Measurements from ENCODE around the gene E4F1.

Gene E4F1

DNA sequence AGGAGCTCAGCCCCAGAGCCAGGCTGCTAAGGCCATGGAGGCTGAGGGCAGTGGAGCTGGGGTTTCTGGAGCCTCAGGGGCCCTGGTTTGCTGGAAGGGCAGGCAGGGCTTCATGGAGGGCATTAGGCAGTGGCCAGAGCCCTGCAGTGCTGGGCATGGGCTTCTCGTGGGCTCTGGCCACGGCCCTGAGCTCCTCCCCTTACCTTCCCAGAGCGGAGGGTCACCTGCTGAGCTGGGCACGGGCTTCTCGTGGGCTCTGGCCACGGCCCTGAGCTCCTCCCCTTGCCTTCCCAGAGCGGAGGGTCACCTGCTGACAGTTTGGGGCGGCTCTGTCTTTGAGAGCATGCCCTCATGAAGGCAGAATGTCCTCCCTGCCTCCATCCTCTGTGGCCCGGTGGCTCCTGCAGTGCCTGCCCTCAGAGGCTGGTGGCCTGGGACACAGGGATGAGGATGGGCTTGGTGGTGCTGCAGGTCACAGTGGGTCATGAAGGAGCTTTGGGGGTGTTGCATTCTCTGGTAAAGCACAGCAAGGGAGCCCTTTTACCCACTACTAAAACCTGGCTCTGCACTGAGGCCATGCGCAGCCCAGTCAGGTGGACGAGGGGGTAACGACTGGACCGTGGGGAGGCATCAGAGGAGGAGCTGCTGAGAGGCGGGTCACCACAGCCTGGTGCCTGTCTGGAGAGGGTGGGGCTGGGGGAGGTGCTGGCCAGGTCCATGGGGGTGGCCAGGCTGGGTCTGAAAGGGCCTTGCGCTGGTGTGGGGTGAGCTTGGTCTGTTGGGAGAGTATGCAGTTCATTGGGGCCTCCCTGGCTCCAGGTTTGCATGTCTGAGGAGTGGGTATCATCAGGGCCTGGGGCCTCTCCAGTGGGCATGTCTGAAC is 47.4 kb downstream of the E4F1 start:
- Histone ChIP-seq H3K36me3 (ENCODE audit: control insufficient read depth, insufficient read depth, low read length) (no peaks in the 10 kb centered on the region), H3K27me3 (ENCODE audit: control insufficient read depth, insufficient read depth, low read length) (no peaks in the 10 kb centered on the region), H3K27ac (ENCODE audit: low read depth, low read length) (no peak overlapping the region), H3K4me3 (ENCODE audit: low read length) (no peak overlapping the region), H3K9ac (ENCODE audit: low read length) (no peak overlapping the region), H3K4me1 (ENCODE audit: control insufficient read depth, insufficient read depth, low read length) (peaks cover 14% of the 10 kb centered on the region)

DNA sequence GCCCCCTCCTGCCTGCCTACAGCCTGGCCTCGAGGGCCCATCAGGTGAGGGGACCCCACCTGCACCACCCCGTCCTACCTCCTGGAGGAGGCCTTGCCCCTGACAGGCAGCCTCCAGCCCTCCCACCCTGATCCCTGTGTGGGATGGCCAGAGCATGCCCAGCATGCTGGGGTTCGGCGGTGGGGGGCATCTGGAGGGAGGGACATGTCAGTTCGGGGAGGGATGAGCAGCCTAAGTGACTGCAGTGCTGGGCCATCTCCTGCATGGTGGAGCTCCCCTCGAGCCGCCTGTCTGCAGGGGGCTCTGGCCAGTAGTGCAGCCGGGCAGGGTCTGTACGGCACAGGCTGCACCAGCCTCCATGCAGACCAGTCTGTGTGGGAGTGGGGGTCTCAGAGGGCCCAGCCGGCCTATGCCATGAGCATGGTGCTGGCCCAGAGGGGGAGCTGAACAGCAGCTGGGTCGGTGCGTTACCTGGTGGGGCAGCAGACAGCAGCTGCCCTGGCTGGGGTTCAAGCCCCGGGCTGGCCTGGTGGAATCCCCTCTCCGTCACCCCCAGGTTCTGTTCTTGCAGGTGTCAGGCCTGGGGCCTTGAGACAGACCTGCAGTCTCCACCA is 48.6 kb downstream of the E4F1 start:
- Histone ChIP-seq H3K36me3 (ENCODE audit: control insufficient read depth, insufficient read depth, low read length) (no peaks in the 10 kb centered on the region), H3K9ac (ENCODE audit: low read length) (no peak overlapping the region), H3K4me3 (ENCODE audit: low read length) (no peak overlapping the region), H3K27me3 (ENCODE audit: control insufficient read depth, insufficient read depth, low read length) (no peaks in the 10 kb centered on the region), H3K27ac (ENCODE audit: low read depth, low read length) (no peak overlapping the region), H3K4me1 (ENCODE audit: control insufficient read depth, insufficient read depth, low read length) (peaks cover 10% of the 10 kb centered on the region)

DNA sequence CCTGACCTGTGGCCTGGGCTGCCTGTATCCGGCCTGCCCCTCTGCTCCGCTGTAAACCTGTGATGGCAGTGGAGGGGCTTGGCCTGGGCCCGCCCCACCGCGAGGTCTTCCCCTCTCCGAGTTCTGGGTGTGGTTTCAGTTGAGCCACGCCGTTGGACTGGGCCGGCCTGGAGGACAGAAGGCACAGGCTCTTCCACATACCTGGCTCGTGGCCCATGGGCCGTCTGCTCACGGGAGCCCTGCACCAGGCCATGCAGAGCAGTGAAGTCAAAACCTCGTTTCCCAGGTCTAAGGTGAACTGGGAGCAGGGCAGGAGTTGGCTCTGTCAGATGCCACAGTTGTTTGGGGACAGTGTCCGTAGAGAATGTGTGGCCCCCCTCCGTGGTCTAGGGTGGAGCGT is 50.1 kb downstream of the E4F1 start:
- H3K4me3 ChIP-seq (ENCODE audit: low read length), result no peak overlapping the region
- peaks cover 10% of the 10 kb centered on the region for H3K4me1 ChIP-seq (ENCODE audit: control insufficient read depth, insufficient read depth, low read length)
- H3K27ac ChIP-seq (ENCODE audit: low read depth, low read length), result no peak overlapping the region
- no peaks in the 10 kb centered on the region for H3K27me3 ChIP-seq (ENCODE audit: control insufficient read depth, insufficient read depth, low read length)
- no peak overlapping the region for H3K9ac ChIP-seq (ENCODE audit: low read length)
- no peaks in the 10 kb centered on the region for H3K36me3 ChIP-seq (ENCODE audit: control insufficient read depth, insufficient read depth, low read length)

DNA sequence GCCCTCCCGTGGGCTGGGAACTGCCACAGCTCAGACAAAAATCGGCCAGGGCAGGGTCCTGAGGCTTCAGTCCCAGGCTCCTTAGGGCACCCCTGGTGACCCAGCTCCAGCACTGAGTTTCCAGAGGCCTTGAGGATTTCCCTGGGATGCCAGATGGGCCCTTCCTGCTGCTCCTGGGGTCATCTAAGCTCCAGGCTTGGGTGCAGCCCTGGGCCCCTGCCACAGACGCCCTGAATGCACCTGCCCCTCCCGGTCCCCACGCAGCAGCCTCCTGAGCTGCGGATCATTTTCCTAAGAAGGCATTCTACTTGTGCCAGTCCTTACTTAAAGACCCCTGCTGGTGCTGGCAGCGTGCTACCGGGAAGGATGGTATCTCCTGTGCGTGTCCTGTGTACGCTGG is 50.5 kb downstream of the E4F1 start:
- no peak overlapping the region for H3K9ac ChIP-seq (ENCODE audit: low read length)
- H3K4me3 ChIP-seq (ENCODE audit: low read length), result no peak overlapping the region
- H3K36me3 ChIP-seq (ENCODE audit: control insufficient read depth, insufficient read depth, low read length), result no peaks in the 10 kb centered on the region
- peaks cover 9% of the 10 kb centered on the region for H3K4me1 ChIP-seq (ENCODE audit: control insufficient read depth, insufficient read depth, low read length)
- no peak overlapping the region for H3K27ac ChIP-seq (ENCODE audit: low read depth, low read length)
- H3K27me3 ChIP-seq (ENCODE audit: control insufficient read depth, insufficient read depth, low read length), result no peaks in the 10 kb centered on the region

GRCh38 chr16:2275476-2276367 is 52.3 kb downstream of the E4F1 start:
- H3K27ac ChIP-seq (ENCODE audit: low read depth, low read length), result no peak overlapping the region
- H3K27me3 ChIP-seq (ENCODE audit: control insufficient read depth, insufficient read depth, low read length), result no peaks in the 10 kb centered on the region
- no peaks in the 10 kb centered on the region for H3K36me3 ChIP-seq (ENCODE audit: control insufficient read depth, insufficient read depth, low read length)
- H3K4me1 ChIP-seq (ENCODE audit: control insufficient read depth, insufficient read depth, low read length), result no peaks in the 10 kb centered on the region
- no peak overlapping the region for H3K9ac ChIP-seq (ENCODE audit: low read length)
- no peak overlapping the region for H3K4me3 ChIP-seq (ENCODE audit: low read length)

DNA sequence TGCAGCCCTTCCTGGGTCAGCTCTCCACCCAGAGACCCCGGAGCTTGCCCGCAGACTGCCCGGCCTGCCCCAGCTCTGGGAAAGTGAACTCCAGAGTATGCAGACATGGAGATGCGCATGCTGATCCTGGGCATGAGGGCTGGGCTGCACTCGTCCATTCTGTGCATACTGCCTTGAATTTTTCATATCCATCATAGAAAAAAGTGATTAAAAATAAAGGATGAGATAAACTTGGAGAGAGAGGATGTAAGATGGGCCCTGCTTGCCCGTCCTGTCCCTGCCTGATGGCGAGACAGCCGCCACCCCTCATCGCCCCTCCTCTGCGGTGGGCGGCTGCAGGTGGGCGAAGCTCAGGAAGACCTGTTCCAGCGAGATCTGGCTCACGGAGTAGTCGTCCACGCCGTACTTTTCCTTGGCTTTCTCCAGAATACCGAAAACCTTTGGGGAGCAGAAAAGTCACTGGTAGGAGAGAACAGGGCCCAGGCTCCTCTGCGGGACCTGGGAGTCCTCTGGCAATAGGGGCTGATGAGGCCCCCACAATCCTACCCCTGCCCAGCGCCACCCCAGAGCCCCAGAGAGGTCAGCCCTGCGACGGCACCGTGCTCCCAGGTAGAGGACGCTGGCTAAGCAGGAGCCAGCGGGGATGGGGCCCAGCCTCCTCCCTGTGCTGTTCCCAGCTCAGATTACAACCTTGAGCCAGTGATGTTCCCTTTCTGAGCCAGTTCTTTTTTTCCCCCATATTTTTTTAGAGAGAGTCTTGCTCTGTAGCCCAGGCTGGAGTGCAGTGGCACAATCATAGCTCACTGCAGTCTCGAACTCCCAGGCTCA is 53.2 kb downstream of the E4F1 start:
- no peak overlapping the region for H3K9ac ChIP-seq (ENCODE audit: low read length)
- H3K4me1 ChIP-seq (ENCODE audit: control insufficient read depth, insufficient read depth, low read length), result no peaks in the 10 kb centered on the region
- H3K27ac ChIP-seq (ENCODE audit: low read depth, low read length), result no peak overlapping the region
- no peaks in the 10 kb centered on the region for H3K36me3 ChIP-seq (ENCODE audit: control insufficient read depth, insufficient read depth, low read length)
- H3K27me3 ChIP-seq (ENCODE audit: control insufficient read depth, insufficient read depth, low read length), result no peaks in the 10 kb centered on the region
- no peak overlapping the region for H3K4me3 ChIP-seq (ENCODE audit: low read length)

DNA sequence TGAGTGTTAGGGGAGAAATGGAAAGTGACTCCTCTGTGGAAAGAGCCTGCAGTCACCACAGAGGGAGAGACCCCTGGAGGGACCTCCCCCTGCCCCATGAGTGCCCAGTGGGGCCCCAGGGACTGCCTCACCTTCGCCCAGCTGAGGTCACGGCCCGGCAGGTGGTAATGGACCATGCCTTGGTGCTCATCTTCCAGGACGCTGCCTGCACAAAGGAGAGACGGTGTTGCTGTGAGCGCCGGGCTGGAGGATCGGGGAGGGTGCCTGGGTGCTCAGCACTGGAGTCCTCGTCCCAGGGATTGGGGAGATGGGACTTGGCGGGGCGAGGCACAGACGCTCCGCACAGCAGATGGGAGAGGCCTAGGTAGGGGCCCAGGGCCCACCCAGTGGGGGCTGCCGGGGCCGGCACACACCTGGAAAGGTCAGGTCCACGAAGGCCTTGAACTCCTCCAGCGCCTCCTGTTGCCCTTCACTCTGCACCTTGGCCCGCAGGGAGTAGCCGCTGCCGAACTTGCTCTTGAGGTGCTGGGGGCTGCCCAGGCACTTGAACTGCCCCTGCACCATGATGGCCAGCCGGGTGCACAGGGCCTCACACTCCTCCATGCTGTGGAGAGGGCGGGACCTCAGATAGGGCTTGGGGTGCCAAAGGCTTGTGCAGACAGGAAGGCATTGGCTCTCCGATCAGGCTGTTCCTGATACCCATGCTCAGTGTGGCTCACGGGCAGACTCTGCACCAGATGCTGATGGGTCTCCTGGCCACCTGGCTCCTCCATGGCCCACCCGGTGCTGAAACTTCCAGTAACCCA is 54.3 kb downstream of the E4F1 start:
- no peaks in the 10 kb centered on the region for H3K27me3 ChIP-seq (ENCODE audit: control insufficient read depth, insufficient read depth, low read length)
- H3K9ac ChIP-seq (ENCODE audit: low read length), result no peak overlapping the region
- H3K36me3 ChIP-seq (ENCODE audit: control insufficient read depth, insufficient read depth, low read length), result no peaks in the 10 kb centered on the region
- H3K27ac ChIP-seq (ENCODE audit: low read depth, low read length), result no peak overlapping the region
- H3K4me1 ChIP-seq (ENCODE audit: control insufficient read depth, insufficient read depth, low read length), result no peaks in the 10 kb centered on the region
- no peak overlapping the region for H3K4me3 ChIP-seq (ENCODE audit: low read length)

DNA sequence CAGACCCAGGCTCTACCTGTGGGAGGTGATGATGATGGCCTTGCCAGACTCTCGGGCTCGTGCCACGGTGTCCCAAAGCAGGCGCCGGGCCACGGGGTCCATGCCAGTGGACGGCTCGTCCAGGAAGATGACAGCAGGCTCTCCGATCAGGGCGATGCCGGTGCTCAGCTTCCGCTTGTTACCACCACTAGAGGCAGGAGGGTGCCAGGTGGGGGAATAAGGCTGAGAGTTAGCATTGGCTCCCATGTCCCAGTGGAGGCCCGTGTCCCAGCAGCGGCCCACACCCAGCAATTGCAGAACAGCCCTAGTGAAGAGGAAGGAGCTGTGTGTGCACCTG is 54.8 kb downstream of the E4F1 start:
- no peaks in the 10 kb centered on the region for H3K4me1 ChIP-seq (ENCODE audit: control insufficient read depth, insufficient read depth, low read length)
- no peaks in the 10 kb centered on the region for H3K27me3 ChIP-seq (ENCODE audit: control insufficient read depth, insufficient read depth, low read length)
- no peaks in the 10 kb centered on the region for H3K36me3 ChIP-seq (ENCODE audit: control insufficient read depth, insufficient read depth, low read length)
- H3K9ac ChIP-seq (ENCODE audit: low read length), result no peak overlapping the region
- H3K27ac ChIP-seq (ENCODE audit: low read depth, low read length), result no peak overlapping the region
- H3K4me3 ChIP-seq (ENCODE audit: low read length), result no peak overlapping the region

GRCh38 chr16:2278956-2279800 is 55.8 kb downstream of the E4F1 start:
- H3K4me3 ChIP-seq (ENCODE audit: low read length), result no peak overlapping the region
- H3K27me3 ChIP-seq (ENCODE audit: control insufficient read depth, insufficient read depth, low read length), result no peaks in the 10 kb centered on the region
- no peaks in the 10 kb centered on the region for H3K36me3 ChIP-seq (ENCODE audit: control insufficient read depth, insufficient read depth, low read length)
- H3K9ac ChIP-seq (ENCODE audit: low read length), result no peak overlapping the region
- no peaks in the 10 kb centered on the region for H3K4me1 ChIP-seq (ENCODE audit: control insufficient read depth, insufficient read depth, low read length)
- no peak overlapping the region for H3K27ac ChIP-seq (ENCODE audit: low read depth, low read length)

GRCh38 chr16:2280461-2280860 is 57.1 kb downstream of the E4F1 start:
- H3K9ac ChIP-seq (ENCODE audit: low read length), result no peak overlapping the region
- no peaks in the 10 kb centered on the region for H3K4me1 ChIP-seq (ENCODE audit: control insufficient read depth, insufficient read depth, low read length)
- no peaks in the 10 kb centered on the region for H3K27me3 ChIP-seq (ENCODE audit: control insufficient read depth, insufficient read depth, low read length)
- no peaks in the 10 kb centered on the region for H3K36me3 ChIP-seq (ENCODE audit: control insufficient read depth, insufficient read depth, low read length)
- no peak overlapping the region for H3K4me3 ChIP-seq (ENCODE audit: low read length)
- no peak overlapping the region for H3K27ac ChIP-seq (ENCODE audit: low read depth, low read length)

Measured in rectal smooth muscle tissue (tissue), 1 donor.